Lower leg skin (tissue), 4 donors: Measurements from ENCODE around the gene TMEM9. TPM values are rescaled to one million over a fixed set of nuclear protein-coding genes. Genes with fewer than 3 reads are reported as not detected.

Experiments used
- DNase-seq, 2 donors: peaks; one replicate each; pipeline ENCODE4 v3.0.0-alpha.2; 2019; ENCODE audit warnings: low spot score in 2 of 2
- H3K4me3 ChIP-seq: fragments of 200-600 bp; sonication (generic); 2 replicates; pipeline ENCODE4 v1.5.1; 2017; ENCODE audit warnings: mild to moderate bottlenecking, low read depth; ENCODE audit not compliant: poor library complexity, severe bottlenecking
- CTCF ChIP-seq, 3 donors: fragments of 450-650 bp; IDR thresholded peaks; one replicate each; pipeline ENCODE4 v1.5.1; 2016; ENCODE audit warnings: antibody characterized with exemption in 3 of 3, mild to moderate bottlenecking in 3 of 3, moderate library complexity in 2 of 3
- POLR2A ChIP-seq, 2 donors: fragments of 450-650 bp; IDR thresholded peaks; one replicate each; pipeline ENCODE4 v1.6.1; 2016 to 2017; ENCODE audit warnings: antibody characterized with exemption in 2 of 2, mild to moderate bottlenecking in 1 of 2, moderate library complexity in 1 of 2
- WGBS, 2 donors: methylation state at CpG; one replicate each; pipeline ENCODE4 v1.1.5; 2018; 5-methylcytosine and 5-hydroxymethylcytosine counted together
- intact Hi-C: fragments of 100-400 bp; cut with DNase I; formaldehyde crosslinking; loops from one replicate; pipeline ENCODE4 v1.15.0; 2023; ENCODE audit warnings: low total_unique reads
- total RNA-seq, 4 donors: library from RNA; depleted of rRNA; stranded (reverse); fragments of >200 nt; gene quantifications; one replicate each; pipeline ENCODE4 v1.1.0, GENCODE V29; 2016

The TMEM9 gene
- total RNA-seq, 4 donors from 2014 or later: 32.3 to 48.5 (median 45.9) TPM

- intact Hi-C loops: no loop called here
- no peak overlapping the region for H3K4me3 ChIP-seq
- WGBS, 2 donors: 89 to 95% methylated on average over 11 to 17 of the region's 17 CpGs
- no peak for DNase-seq
- TF ChIP-seq POLR2A (IDR thresholded peaks at IDR 0.05) (no peak), CTCF (IDR thresholded peaks at IDR 0.05) (no peak)
These were observed 26.4 kb downstream of the TMEM9 start for GRCh38 chr1:201127755-201128455.

DNA sequence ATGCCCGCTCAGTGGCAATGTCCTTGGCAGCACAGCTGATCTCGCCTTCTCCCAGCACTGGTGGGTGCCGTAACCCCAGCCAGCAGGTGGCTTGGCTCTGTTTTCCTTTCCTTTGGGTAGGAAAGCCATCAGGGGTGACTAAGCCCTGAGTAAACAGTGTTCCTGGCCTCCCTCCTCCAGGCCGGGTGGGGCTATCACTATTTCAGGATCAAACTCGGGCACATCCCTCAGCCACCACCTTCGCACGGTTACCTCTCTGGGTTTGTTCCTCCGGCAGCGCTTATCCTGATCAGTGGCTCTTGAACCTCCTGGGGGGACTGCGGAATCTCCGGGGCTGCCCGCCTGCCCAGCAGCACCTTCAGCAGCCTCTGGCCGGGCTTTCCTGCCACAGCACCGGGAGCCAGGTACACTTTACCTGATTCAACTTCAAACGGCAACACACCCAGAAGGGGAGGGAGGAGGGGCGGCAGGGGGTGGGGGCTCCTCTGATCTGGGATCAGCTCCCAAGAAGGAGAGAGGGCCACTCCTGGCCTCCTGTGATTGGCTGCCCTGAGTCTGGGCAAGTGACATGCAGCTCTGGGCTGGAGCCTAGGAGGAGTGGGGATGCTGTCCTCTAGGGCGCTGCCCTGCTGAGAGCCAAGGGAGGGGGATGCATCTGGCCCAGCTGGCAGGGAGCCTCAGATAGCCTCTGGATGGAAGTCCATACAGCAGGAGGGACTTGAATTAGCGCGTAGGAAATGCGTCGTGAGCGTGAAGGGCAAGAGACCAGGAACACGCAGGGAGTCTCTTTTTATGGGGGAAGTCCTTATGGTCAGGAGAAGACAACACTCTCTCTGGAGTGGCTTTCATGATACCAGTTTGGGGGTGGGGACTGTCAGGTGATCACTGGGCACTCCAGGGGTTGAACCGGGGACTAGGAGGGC, 27.2 kb downstream of the TMEM9 start, which contains the start of gene ASCL5:
Gene ASCL5, minus strand, starts transcription at position 353 of the 923 bp plus-strand sequence. CDS start 11,812 bp downstream, outside the sequence.
- no peak within 1 kb of the TSS for H3K4me3 ChIP-seq
- DNase-seq: no peak
- TF ChIP-seq CTCF (IDR thresholded peaks at IDR 0.05): no peak
- no peak for TF ChIP-seq POLR2A (IDR thresholded peaks at IDR 0.05)
- intact Hi-C loops: no loop called here
- WGBS, 2 donors: 71 to 73% methylated on average over 22 to 24 of the region's 24 CpGs

DNA sequence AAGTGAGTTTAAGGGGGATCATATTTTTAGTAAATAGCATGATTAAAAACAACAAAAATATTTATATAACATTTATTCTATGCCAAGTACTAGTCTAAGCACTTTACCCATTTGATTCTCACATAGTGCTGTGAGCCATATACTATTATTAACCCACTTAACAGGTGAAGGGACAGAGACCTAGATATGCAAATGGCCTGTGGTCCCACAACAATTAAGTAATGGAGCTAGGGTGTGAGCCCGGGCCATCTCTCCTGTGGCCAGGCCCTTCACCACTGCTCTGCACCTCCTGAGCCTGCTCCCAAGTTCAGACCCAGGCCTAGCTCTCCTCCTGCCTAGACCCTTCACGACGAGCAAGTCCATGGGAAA, 27.8 kb downstream of the TMEM9 start:
- WGBS, 2 donors: 75 to 91% methylated on average over 3 of the region's 3 CpGs
- no peak for TF ChIP-seq POLR2A (IDR thresholded peaks at IDR 0.05)
- TF ChIP-seq CTCF (IDR thresholded peaks at IDR 0.05): no peak
- intact Hi-C loops: no loop called here

GRCh38 chr1:201125800-201126199, 28.5 kb downstream of the TMEM9 start:
- intact Hi-C loops: no loop called here

More for the DNA sequence above, 27.8 kb downstream of the TMEM9 start:
- H3K4me3 ChIP-seq: no peak overlapping the region
- no peak for DNase-seq

DNA sequence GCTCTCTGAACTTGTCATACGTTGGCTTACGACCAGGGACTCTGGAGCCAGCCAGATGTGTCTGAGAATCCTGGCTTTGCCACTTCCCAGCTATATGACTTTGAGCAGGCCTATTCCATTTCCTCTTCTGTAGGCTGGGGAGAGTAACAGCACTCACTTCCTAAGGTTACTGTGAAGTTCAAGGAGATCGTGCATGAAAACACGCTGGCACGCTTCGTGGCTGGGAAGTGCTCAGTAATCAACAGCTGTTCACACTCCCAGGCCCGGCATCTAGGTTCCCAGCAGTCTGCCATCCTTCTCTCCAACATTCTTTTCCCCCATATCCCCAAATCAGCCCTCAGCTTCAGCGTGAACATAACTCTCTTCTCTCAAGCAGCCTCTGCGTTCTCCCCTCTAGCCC, 29.3 kb downstream of the TMEM9 start:
- DNase-seq: no peak
- no peak for TF ChIP-seq CTCF (IDR thresholded peaks at IDR 0.05)
- TF ChIP-seq POLR2A (IDR thresholded peaks at IDR 0.05): no peak
- H3K4me3 ChIP-seq: no peak overlapping the region
- intact Hi-C loops: no loop called here
- WGBS, 2 donors: 57 to 58% methylated on average over 9 of the region's 9 CpGs

More at GRCh38 chr1:201125800-201126199, 28.5 kb downstream of the TMEM9 start:
- no peak for TF ChIP-seq CTCF (IDR thresholded peaks at IDR 0.05)
- no peak for TF ChIP-seq POLR2A (IDR thresholded peaks at IDR 0.05)
- no peak for DNase-seq
- 74 to 76% methylated on average over 7 of the region's 7 CpGs for WGBS, 2 donors
- no peak overlapping the region for H3K4me3 ChIP-seq
